Stimulated activated CD4-positive, alpha-beta T cell treated with anti-CD3 and anti-CD28 coated beads, Interleukin-4, amount 100 ng/mL, for 24 hours (primary cell): ENCODE measurements around the gene MAK.
"Not testable (repeated sequence)": the region's sequence is repeated elsewhere in the genome, so short reads cannot be mapped to it uniquely, and the experiment has no call there.

Experiments used
- DNase-seq: peaks from one replicate; pipeline ENCODE4 v3.0.0-alpha.2; 2020

The MAK gene

DNA sequence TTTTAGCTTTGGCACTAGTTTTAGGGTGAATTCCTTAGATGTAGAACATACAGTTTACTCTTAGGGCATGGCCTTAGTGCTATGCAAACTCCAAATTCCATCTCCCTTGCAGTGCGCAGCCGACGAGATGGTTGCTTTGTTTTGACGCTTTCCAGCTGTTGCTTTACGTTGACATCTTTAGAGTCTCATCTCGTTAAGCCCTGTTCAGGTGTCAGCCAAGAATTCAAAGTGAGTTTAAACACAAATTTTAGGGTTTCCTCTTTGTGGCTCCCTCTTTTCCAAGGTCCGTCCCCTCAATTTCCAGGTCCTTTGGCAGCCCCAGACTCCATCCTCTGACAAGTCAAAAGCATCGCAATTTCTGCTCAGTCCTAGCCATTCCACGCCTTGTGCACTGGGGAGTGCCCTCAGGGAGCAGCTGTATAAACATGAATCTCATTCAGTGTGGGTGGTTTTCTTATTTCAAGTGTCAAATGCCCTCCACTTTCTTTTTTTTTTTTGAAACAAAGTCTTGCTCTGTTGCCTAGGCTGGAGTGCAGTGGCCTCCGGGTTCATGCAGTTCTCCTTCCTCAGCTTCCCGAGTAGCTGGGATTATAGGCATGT lies 14.1 kb upstream of the MAK start:
- DNase-seq: no peak

DNA sequence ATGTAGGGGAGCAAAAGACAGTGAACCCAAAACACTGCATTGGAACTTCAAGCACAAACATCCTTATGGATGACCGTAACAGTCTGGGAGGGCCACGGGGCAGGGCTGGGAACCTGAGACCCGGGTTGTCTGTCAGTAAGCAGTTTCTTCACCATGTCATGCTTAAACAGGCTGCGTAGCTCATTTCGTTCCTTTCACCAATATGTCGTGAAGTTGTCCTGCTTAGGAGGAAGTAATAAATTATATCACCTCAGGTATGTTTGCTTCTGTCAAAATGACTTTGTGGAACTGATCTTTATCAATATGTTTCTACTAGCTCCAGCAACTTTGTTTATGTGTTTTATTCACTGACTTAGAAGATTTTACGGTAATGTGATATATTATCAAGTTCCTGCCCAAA lies 12.4 kb upstream of the MAK start:
- DNase-seq: no peak

DNA sequence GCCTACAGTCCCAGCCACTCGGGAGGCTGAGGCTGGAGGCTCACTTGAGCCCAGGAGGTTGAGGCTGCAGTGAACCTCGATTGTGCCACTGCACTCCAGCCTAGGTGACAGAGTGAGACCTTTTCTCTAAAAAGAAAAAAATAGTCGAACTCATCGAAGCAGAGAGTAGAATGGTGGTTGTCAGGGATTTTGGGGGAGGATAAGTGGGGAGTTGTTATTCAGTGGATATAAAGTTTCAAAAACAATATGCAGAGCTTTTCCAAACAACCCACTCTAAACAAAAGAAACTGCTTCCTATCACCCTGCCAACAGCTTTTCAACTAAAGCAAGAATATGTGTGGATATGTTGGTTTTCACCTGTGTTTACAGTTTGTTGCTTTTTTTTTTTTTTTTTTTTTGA lies 11.6 kb upstream of the MAK start:
- no peak for DNase-seq

DNA sequence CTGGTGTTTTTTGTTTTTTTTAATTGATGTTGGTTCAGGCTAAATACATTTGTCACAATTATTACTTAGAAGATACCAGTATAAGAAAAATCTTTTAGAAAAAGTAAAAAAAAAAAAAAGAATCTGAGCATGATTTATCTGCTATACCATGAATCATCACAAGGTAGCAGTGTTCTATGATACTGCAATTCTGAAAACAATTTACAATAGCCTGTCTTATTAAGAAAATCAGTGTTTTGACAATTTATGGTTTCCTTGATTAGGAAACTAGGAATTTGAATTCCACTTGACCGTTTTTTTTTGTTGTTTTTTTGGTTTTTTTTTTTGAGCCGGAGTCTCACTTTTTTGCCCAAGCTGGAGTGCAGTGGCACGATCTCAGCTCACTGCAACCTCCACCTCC lies 9.3 kb upstream of the MAK start:
- no peak for DNase-seq

DNA sequence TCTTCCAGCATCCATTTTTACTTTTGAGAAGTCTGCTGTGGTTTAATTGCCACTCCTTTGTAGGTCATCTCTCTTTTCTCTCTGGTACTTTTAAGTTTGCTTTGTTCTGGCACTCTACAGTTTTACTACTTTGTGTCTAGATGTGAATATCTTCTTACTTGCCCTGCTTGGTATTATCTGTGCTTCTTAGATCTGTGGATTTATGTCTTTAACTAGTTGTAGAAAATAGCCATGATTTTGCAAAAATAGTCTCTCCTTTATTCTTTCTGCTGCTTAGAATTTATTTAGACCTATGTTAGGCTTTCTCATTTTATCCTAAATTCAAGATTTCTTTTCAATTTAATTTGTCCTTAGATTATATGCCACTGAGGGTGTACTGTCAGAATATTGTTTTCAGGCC lies 5.2 kb upstream of the MAK start:
- no peak for DNase-seq

DNA sequence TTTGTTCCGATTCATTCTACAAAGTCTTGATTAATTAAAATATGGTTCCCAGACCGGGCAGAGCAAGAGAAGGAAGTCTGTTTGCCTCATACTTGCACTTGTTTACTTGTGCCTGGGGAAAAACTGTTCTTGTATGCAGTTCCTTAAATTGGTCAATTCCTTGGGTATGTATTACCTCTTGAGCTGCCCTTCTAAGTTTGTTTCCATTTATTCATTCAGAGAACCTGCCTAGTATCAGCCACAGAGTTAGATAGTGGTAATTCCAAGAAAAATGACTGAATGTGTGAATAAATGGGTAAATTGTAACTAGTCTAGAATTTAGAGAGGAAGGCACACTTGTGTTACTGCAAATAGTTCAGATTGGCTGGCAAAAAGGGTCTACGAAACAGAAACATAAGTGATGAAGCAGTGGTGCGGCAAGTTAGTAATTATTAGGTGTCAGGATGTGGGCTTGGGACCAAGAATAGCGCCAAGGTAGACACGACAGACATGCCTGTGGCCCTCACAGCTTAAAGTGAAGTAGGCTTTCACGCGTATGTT lies 525 bp upstream of the MAK start:
- peak; percentile 25 for DNase-seq

DNA sequence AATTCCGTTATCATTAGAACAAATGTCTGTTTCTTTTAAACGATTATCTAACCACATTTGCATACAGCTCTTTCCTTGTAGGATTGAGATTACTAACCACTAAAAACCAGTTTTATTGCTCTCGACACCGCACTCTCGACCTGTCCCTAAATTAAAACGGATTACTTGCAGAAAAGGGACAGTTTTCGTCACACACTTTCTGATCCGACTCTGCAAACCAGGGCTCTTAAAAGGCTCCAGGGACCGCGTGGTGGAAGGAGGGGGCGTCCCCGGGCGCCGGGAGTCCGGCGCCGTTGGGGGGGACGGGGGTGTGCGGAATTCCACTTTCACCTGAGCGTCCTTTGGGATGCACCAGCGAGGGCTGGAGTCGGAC lies 731 bp downstream of the MAK start:
- no peak for DNase-seq

DNA sequence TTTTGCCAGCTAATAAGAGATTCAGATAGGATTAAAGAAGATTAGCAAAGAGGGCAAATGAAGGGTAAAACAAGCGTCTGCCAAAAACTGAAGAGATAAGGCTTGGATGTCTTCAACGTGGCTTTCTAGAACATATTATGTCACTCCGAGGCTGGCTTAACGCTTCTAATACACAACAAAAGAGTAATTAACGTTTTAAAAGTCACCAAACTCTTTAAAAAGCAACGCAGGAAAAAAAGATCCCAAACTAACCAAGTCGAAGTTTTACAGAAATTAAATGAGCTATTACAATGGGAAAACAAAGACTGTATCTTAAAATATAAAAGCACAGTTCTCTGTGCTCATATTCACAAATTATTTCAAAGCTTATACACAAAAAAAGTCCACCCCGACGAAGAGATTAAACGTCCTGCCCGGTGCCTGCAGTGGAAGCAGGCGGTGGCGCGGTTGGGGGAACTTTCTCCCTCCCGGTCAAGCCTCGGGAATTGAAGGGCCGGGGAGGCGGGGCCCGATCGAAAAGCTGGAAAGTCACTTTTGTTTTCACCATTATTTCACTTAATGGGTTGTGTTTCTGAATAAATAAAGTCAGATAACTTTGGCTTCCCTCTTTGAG lies 1.2 kb downstream of the MAK start:
- no peak for DNase-seq

DNA sequence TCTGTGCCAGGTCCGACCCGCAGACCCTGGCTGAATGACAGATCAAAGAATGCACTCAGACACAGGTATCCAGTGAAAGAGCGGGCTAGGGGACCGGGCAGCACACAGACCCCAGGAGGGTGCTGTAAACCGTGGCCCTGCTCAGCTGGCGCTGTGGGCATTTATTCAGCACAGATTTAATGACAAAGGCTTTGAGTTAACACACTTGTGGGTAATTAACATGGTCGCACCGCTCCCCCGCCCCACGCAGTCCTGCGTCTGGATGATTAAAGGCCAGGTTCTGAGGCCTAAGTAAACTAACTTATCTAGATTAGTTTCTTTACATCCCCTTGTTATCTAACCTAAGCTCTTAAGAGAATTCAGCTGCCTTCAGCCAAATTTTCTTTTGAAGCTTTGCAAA lies 3.5 kb downstream of the MAK start:
- DNase-seq: no peak

DNA sequence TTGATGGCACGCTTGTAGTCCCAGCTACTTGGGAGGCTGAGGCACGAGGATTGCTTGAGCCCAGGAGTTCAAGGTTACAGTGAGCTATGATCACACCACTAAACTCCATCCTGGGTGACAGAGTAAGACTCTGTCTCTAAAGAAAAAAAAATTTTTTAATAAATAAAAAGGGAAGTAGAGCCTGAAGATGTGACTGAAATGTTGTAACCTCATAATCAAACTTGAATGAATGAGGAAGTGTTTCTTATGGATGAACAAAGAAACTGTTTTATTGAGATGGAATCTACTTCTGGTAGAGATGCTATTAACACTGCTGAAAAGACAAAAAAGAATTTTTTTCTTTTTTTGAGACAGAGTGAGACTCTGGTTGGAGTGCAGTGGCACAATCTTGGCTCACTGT lies 6.7 kb downstream of the MAK start:
- DNase-seq: no peak

DNA sequence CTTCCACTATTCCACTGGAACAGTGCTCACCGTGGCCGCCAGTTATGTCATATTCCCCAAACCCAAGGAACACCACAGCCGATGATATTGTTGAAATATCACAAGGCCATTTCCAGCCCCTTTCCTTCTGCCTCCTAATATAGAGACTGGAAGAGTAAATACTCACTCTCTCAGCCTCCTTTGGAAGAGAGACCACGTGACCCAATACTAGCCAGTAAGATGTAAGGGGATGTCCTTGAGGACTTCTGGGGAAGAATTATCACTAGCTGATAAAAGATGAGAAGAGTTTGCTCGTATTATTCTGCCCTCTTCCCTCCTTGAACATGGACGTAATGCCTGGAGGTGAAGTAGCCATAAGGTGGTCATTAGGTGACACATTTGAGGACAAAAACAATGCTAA lies 13.5 kb downstream of the MAK start:
- DNase-seq: no peak

DNA sequence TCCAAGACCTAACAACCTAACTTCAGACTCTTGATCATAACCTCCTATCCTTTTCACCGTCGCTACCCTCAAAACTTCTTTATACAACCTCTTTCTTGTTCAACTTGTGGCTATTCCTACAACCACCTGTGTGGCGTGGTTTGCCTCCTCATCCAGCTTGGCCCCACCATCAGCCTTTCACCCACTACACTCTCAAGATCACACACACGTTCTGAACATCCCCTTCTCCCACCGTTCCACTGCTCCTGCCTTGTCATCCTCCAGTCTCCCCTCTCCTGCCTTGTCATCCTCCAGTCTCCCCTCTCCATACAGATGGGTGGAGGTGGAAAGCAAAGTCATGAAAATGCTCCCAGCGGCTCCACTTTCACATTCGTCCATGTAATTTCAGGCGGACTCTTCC lies 14.0 kb downstream of the MAK start:
- no peak for DNase-seq

DNA sequence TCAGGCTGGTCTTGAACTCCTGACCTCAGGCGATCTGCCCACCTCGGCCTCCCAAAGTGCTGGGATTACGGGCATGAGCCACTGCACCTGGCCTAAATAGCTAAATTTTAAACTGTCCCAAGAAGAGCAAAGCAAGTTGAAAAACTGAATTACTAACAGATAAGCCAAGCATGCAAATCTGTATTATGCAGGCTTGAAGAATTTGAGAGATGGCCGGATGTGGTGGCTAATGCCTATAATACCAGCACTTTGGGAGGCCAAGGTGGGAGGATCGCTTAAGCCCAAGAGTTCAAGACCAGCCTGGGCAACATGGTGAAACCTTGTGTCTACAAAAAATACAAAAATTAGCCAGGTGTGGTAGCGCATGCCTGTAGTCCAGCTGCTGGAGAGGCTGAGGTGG lies 24.2 kb downstream of the MAK start:
- not testable (repeated sequence) for DNase-seq

DNA sequence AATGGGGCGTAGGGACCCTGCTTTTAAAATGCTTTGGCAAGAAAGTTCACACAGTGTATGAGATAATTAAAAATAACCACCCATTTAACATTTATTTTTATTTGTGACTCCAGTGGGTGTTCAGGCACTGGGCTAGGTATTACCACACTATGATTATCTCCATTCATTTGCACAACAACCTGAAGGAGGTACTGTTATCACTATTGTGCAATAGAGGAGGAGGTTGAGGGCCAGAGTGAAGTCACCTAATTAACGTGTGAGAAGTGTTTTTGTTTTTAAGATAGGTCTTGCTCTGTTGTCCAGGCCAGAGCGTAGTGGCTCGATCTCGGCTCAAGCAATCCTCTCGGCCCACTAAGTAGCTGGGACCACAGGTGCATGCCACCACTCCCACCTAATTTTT lies 29.2 kb downstream of the MAK start:
- no peak for DNase-seq

DNA sequence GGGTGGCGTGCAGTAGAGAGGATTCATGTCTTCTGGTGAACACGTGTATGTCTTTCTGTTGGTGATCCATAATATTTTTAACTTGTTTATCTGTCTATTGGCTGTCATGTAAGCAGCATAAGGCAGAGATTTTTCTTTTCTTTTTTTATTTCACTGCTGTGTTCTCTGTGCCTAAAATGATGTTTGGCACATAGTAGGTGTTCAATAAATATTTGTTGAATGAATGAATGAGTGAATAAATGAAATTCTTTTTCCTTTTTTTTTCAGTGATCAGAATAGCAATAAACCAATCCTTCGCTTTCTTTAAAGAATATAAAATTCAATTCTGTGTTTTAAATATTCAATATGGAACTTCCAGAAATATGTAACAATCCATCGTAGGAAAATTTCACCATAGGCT lies 30.0 kb downstream of the MAK start:
- DNase-seq: no peak

DNA sequence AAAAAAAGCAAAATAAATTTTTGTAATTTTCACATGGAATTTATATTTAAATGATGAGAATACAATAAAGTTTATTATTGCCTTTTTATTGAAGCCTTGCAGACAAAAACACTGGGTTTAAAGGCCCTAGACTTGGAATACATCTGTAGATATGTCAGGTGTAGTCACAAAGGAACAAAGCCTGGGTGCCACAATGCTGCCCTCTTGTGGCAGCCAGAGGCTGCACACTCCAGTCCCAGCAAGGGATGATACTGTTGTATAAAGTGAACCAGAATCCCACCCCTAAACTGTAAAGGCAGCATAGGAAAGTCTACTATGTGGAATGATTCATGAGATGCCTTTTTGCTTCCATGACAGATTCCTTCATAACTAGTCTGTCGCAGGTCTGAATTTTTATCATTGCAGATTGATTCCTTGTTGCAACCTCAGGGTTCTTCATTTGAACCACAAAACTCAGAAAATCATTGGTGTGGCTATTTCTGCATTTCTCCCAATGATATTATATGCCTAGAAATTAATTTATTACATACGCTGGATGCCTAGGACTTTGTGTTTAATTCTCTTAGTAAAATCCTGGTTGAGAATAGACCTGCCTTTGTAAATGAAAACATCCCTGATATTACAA lies 37.0 kb downstream of the MAK start:
- DNase-seq: peak; percentile 64

DNA sequence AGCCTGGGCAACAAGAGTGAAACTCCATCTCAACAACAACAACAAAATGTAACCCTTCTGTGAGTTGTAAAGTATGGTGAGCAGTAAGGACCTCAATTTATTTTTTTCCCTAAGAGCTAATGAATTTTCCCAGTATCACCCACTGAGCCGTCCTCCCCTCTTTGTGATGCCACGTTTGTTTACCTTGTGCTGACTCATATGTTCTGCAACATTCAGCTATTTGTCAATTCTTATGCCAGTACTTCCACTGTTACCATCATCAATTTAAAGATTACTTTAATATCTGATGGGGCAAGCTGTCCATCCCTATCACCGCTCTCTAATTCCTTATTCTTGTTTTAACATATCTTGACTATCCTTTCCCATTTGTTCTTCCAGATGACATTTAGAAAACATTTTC lies 37.5 kb downstream of the MAK start:
- DNase-seq: no peak

DNA sequence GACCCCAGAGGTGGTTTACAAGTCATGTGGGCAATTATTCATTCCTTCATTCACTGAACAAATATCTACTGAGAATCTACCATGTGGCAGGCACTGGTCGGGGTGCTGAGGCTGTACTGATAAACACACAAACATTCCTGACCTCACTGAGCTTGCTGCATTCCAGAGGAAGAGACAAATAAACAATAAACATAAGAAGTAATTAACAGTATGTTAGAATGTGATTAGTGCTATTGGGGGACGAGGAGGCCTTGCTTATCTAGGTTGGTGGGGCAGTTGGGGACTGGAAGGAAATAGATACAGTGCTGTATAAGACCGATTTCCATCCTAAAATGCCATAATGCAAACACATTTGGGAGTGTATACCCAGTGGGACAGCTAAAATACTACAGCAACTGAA lies 44.1 kb downstream of the MAK start:
- DNase-seq: no peak

DNA sequence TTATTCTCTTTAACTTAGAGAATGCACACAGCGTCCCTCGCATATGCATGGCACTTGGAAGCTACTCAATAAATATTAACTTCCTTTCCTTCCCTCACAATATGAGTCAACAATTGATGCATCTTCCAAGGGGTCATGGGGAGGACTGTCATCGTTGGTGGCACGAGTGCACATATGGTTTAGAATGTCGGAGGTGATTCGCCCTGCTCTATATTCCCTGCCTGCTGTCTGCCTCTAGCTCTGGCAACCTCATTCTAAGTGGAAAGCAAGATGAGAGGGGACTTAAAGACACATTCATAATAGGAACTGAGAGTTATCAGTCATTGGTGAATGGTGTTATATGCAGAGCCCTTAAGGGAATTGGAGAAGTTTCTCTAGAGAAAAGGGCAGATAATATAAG lies 44.6 kb downstream of the MAK start:
- DNase-seq: no peak

DNA sequence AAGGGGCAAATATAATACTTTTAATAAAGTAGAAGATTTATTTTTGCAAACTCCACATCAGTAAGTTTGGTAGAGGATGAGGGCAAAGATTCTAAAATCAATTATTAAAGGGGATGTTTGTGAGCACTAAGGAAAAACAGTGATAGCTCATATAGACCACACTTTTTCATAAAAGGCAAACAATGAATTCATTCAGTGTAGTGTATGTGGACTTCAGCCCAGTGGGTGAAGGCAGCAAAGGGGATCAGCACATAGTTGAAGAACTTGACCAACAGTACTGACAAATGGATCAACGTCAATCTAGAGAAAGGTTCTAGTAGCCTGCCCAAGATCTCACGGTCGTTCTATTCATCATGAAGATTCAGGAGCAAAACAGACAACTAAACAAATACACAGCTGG lies 45.3 kb downstream of the MAK start:
- DNase-seq: no peak

DNA sequence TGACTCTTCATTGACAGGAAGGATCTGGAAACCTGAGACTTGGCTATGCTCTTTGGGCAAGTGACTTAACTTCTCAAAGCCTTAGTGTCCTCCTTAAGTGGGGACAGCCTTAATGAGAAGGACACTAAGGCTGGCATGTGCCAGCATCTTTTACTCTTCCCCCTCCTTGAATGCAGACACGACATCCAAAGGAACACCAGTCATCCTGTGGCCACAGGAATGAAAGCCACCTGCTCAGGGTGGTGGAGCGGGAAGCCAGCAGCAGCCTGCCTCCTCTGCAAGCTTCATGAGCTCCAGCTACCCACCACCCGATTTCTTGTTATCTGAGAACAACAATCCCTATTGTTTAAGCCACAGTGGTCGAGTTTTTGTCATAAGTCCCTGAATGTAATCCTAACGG lies 46.2 kb downstream of the MAK start:
- no peak for DNase-seq

DNA sequence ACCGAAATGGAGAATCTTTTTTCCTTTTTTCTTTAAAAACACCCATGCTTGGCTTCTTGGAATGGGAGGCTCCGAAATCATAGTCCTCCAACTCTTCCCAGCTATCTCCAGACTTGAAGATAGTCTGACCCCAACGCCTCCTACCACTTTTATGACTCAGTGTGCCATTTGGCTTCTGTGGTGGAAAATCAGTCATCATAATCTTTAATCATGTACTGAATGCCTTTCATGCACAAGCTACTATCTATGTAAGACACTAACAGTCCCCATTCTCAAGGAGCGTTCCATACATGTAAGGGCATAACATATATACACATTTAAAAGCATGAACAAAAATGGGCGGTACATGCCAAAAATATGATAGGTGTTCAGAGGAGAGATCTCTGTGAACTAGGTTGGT lies 46.7 kb downstream of the MAK start:
- DNase-seq: no peak

DNA sequence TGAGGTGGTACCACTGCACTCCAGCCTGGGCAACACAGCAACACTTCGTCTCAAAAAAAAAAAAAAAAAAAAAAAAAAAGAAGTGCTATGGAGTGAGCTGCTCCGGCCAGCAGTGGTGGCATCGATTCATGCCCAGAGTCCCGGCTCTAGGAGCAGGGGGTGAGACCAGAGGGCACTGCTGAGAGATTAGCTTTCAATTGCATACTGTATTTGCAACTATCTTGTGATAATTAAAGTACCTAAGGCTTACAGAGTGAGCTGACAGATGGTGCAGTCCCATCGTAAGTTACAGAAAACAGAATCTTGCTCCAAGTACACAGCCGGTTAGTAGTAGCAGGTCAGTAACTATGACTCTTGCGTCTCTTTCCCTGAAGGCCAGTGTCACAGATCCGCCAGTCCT lies 59.3 kb downstream of the MAK start:
- DNase-seq: no peak

DNA sequence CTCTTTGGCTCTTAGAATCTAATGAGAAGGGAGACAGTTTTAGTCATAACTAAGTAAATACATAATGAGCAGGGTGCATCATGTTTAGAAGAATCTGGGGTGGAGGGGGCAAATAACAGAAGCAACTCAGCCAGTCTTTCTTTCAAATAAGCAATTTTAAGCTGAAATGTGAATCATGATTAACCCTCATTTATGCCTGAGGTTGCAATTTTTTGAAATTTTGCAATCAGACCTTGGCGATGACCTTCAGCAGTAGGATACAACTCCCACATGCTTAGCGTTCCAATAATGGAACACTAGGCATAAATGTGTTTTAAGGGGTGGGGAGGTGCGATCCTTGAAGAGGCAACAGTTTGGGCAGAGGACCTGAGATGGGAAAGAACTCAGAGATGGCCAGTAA lies 60.1 kb downstream of the MAK start:
- no peak for DNase-seq

DNA sequence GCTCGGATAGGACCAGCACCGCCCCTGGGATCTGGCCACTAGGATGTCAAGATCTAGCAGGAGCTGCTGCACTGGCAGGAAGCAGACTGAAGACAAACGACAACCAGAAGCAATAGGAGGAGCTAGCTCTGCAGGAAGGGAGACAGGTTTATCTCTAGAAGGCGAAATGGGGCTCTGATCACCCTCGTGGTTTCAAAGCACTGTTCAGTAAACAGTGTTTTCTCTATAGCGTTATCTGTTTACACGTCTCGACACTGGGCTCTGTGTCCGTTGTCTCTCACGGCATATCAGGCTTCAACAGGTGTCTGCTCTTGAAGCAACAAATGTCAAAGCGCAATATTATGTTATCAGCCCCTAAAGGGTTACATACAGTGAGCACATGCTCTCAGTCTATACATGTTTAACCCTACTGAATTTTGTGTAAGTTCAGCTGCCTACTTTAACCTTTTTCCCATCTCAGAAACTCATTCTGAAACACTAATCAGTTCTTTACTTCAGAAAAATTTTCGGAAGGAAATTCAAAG lies 66.9 kb downstream of the MAK start:
- DNase-seq: no peak
